Duodenal mucosa (tissue), 2 donors: ENCODE results near the gene ZDHHC14.

ENCODE experiments used
- H3K27ac ChIP-seq: one replicate; pipeline ENCODE4 v1.7.0; 2013; ENCODE audit warnings: low read depth, low read length
- H3K27me3 ChIP-seq, 2 donors: one replicate each; pipeline ENCODE4 v1.7.0; 2013; ENCODE audit warnings: low read length in 2 of 2, control low read depth in 1 of 2; ENCODE audit not compliant: insufficient read depth in 2 of 2, control insufficient read depth in 1 of 2
- H3K36me3 ChIP-seq, 2 donors: one replicate each; pipeline ENCODE4 v1.7.0; 2013; ENCODE audit warnings: low read length in 2 of 2, control low read depth in 1 of 2; ENCODE audit not compliant: insufficient read depth in 2 of 2, control insufficient read depth in 1 of 2
- H3K4me1 ChIP-seq, 2 donors: one replicate each; pipeline ENCODE4 v1.7.0; 2013; ENCODE audit warnings: low read length in 2 of 2, control low read depth in 1 of 2; ENCODE audit not compliant: insufficient read depth in 2 of 2, control insufficient read depth in 1 of 2
- H3K4me3 ChIP-seq, 2 donors: one replicate each; pipeline ENCODE4 v1.7.0; 2013; ENCODE audit warnings: low read length in 2 of 2, low read depth in 1 of 2
- H3K9ac ChIP-seq, 2 donors: one replicate each; pipeline ENCODE4 v1.7.0; 2013; ENCODE audit warnings: low read length in 2 of 2, low read depth in 1 of 2
- H3K9me3 ChIP-seq, 2 donors: one replicate each; pipeline ENCODE4 v1.7.0; 2013; ENCODE audit warnings: low read length in 2 of 2, control low read depth in 1 of 2; ENCODE audit not compliant: control insufficient read depth in 1 of 2

Gene ZDHHC14

DNA sequence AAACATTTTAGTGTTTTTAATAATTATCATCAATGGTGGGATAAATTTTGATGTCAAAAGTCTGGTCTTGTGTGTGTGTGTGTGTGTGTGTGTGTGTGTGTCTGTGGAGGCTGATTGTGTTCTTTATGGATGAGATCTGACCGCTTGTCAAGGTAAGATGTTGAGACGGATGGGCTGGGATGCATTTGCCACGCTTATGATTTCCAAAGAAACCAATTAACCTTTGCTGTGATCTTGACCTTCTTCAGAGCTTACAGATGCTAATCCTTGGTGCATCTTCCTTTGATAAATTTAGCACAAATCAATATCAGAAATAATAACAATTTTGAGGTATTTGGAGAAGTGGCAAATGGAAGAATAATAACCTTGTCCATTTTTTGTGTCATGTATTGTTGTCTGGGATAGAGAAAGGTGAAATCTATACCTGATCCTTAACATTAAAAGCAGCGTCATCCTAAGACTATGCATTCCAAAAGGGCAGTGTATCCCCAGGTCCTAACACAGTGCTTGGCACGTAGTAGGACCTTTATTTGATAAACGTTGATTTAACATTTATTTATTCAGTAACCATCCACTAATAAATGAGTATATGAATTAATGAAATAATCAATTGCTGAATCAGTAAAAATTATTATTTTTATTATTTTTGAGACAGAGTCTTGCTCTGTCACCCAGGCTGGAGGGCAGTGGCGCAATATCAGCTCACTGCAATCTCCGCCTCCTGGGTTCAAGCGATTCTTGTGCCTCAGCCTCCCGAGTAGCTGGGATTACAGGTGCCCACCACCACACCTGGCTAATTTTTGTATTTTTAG, 70.1 kb downstream of the ZDHHC14 start:
- no peak overlapping the region for H3K4me3 ChIP-seq
- no peaks in the 10 kb centered on the region for H3K36me3 ChIP-seq
- H3K9ac ChIP-seq: no peak overlapping the region
- H3K9me3 ChIP-seq: no peaks in the 10 kb centered on the region
- no peaks in the 10 kb centered on the region for H3K27me3 ChIP-seq
- H3K27ac ChIP-seq: no peak overlapping the region
- H3K4me1 ChIP-seq: peaks cover 4 to 8% of the 10 kb centered on the region in 2 donors

DNA sequence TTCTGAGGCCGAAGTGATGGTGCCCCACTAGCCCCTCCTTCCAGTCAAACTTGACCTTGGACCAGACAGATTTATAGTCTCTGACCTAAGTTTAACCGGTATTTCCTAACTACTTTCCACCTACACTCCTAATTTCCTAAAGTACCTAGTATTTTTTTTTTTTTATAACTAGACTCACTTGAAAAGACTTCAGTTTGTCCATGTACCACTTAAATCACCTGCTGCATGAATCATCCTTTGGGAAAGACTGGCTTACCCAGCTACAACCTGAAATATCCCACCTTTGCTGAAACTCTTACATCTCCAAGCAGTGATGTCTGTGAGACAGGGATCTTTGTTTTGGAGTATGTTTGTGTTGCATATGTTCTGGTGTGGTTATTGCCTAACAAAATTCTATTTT, 71.1 kb downstream of the ZDHHC14 start:
- no peaks in the 10 kb centered on the region for H3K9me3 ChIP-seq
- H3K27me3 ChIP-seq: no peaks in the 10 kb centered on the region
- H3K4me1 ChIP-seq: peaks cover 4 to 8% of the 10 kb centered on the region in 2 donors
- H3K9ac ChIP-seq: no peak overlapping the region
- H3K4me3 ChIP-seq: no peak overlapping the region
- no peaks in the 10 kb centered on the region for H3K36me3 ChIP-seq
- H3K27ac ChIP-seq: no peak overlapping the region

DNA sequence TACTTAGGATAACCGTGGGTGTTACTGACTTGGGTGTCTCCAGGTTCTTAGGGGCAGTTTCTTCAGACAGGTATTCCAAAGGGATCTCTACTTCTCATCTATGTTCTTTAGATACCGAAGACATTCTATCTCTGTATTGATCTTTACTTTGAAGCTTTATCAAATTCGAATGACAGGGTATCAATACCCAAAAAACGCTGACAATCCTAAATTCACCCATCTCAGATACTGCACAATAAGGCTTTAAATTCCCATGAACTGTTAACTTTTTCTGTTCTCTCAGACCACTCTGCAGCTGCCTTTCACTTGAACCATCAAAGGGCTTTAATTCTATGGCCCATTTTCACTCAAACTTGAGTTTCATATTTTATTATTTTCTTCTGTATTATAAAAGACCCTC, 72.1 kb downstream of the ZDHHC14 start:
- H3K27ac ChIP-seq: no peak overlapping the region
- no peaks in the 10 kb centered on the region for H3K36me3 ChIP-seq
- H3K4me3 ChIP-seq: no peak overlapping the region
- H3K4me1 ChIP-seq: peaks cover 4 to 8% of the 10 kb centered on the region in 2 donors
- no peaks in the 10 kb centered on the region for H3K27me3 ChIP-seq
- H3K9ac ChIP-seq: no peak overlapping the region
- no peaks in the 10 kb centered on the region for H3K9me3 ChIP-seq

DNA sequence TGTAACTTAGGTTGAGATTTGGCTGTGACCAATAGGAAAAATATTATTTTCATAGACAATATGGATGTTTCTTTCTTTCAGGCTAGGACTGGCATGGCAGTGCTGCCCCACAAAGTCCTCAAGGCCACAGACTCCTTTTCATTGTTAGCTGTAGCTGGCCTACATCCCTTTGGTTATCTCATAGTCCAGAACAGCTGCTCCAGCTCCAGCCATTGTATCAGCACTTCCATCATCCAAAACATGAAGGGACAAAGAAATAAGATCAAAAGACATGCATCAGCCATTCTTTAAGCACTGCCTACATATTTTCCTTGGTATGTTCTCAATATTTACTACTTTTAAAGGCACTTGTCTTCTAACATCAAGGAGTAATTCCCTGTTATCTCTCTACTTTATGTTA, 73.0 kb downstream of the ZDHHC14 start:
- no peak overlapping the region for H3K4me3 ChIP-seq
- peaks cover 4 to 8% of the 10 kb centered on the region in 2 donors for H3K4me1 ChIP-seq
- no peaks in the 10 kb centered on the region for H3K27me3 ChIP-seq
- H3K9me3 ChIP-seq: no peaks in the 10 kb centered on the region
- H3K36me3 ChIP-seq: no peaks in the 10 kb centered on the region
- no peak overlapping the region for H3K27ac ChIP-seq
- no peak overlapping the region for H3K9ac ChIP-seq

DNA sequence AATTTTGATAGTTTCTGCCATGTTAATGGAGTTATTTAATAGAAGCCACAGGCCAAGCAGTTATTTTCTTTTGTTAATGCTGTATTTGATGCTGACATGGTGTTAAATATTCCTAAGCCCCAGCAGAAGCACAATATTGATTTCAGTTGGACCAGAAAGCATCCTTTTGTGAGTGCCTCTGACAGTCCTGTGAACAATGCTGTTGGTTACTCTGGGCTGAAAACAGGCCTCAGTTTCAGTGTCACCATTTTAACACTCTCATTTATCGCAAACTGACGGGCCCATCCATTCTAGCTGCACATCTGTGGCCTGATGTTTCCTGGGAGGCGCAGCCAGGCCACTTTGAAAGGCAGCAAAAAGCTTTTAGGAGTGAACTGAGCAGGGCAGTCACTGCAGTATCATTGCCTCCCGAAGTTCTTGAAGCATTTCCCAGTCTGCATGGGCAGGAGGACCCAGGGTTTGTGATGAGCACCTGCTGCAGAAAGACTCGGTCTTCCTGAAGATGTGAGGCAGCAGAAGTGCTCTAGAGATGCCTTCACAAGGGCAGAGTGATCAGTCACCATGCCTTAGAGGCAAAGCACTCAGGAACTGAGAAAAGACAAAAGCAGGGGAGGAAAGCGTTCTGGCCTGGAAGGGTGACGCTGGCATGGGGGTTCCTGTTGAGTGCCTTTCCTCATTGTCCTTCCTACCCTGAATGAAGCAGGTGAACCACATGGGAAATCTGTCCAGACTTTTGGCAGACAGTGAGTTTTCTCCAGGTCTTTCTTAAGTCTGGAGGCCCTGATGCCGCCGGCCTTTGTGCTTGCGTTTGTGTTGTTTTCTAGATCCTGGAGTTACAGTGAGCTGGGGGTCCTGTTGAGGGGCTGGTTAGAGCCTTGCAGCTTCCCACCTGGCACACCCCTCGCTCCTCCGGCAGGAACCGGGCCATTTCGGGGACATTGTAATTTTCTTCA, 74.0 kb downstream of the ZDHHC14 start:
- H3K9ac ChIP-seq: no peak overlapping the region
- H3K4me1 ChIP-seq: peaks cover 3 to 4% of the 10 kb centered on the region in 2 donors
- no peaks in the 10 kb centered on the region for H3K27me3 ChIP-seq
- no peak overlapping the region for H3K4me3 ChIP-seq
- H3K9me3 ChIP-seq: no peaks in the 10 kb centered on the region
- H3K27ac ChIP-seq: no peak overlapping the region
- no peaks in the 10 kb centered on the region for H3K36me3 ChIP-seq

DNA sequence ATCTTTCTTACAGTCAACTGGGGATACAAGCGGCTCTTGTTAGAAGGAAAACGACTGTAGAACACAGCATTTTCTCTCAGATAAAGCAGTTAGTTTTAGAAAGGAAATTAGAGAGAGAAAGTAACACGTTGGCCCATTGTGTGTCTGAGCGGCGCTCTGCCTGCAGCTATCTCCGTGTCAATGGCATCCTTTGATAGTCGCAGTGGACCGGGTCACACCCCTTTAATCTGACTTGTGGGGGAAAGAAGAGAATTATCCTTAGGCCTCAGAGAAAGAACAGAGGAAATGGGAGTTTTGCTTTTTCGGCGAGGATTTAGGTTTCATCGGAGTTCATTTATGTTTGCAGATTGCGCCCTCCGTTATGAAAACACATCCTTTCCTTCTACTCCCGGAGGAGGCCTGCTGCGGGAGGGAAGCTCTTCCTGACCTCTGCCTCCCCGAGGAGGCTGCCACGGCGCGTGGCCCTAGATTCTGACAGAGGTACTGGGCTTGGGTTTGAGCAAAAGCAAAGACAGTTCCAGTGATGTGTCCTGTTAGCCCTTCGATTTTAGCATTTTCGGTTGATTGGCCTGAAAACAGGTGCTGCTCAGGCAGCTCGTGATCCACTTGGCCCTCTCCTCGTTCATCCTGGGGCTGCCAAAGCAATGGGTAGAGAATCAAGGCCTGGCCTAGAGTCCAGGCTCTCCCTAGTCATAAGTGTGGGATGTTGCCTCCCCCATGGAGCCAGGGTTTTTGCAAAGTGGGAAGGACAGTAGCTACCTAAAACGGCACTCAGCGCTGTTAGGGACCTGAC, 74.9 kb downstream of the ZDHHC14 start:
- H3K27me3 ChIP-seq: no peaks in the 10 kb centered on the region
- no peak overlapping the region for H3K4me3 ChIP-seq
- H3K36me3 ChIP-seq: no peaks in the 10 kb centered on the region
- H3K9ac ChIP-seq: no peak overlapping the region
- H3K4me1 ChIP-seq: peaks cover 5 to 10% of the 10 kb centered on the region in 2 donors
- H3K9me3 ChIP-seq: no peaks in the 10 kb centered on the region
- no peak overlapping the region for H3K27ac ChIP-seq

DNA sequence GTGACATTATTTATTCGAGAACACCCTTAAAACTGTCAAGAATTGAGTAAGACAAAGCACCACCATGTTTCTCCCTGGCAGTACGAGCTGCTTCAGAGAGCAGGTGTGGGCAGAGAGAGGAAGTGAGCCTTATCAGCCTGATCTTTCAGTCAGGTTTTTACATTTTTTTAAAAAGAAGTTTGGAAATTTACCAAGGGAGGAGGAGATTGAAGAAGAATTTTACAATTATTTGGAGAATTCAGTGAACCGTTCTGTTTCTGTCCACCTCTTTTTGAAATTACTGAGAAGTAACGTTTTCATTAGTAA, 75.5 kb downstream of the ZDHHC14 start:
- no peaks in the 10 kb centered on the region for H3K27me3 ChIP-seq
- H3K36me3 ChIP-seq: no peaks in the 10 kb centered on the region
- H3K9me3 ChIP-seq: no peaks in the 10 kb centered on the region
- no peak overlapping the region for H3K9ac ChIP-seq
- peaks cover 10 to 11% of the 10 kb centered on the region in 2 donors for H3K4me1 ChIP-seq
- H3K27ac ChIP-seq: no peak overlapping the region
- no peak overlapping the region for H3K4me3 ChIP-seq

DNA sequence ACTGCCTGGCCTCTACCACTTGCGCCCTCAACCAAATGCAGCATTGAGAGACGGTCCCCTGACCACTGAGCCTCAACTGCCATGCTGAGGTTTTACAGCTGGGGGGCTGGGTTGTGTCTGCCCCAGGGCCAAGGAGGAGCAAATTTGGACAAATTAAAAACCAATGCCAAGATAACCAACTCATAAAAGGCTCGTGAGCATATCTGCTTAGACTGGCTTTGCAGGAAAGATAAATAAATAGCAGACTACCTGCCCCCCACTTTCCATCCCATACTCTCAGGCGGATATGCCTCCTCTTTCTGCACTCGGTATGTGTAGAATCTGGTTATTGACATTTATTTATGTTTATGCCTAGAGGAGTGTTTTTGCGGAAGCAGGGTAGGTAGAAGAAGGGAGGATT, 76.8 kb downstream of the ZDHHC14 start:
- H3K9ac ChIP-seq: no peak overlapping the region
- no peaks in the 10 kb centered on the region for H3K36me3 ChIP-seq
- no peak overlapping the region for H3K27ac ChIP-seq
- H3K9me3 ChIP-seq: no peaks in the 10 kb centered on the region
- H3K4me1 ChIP-seq: peaks cover 7 to 12% of the 10 kb centered on the region in 2 donors
- no peak overlapping the region for H3K4me3 ChIP-seq
- no peaks in the 10 kb centered on the region for H3K27me3 ChIP-seq

DNA sequence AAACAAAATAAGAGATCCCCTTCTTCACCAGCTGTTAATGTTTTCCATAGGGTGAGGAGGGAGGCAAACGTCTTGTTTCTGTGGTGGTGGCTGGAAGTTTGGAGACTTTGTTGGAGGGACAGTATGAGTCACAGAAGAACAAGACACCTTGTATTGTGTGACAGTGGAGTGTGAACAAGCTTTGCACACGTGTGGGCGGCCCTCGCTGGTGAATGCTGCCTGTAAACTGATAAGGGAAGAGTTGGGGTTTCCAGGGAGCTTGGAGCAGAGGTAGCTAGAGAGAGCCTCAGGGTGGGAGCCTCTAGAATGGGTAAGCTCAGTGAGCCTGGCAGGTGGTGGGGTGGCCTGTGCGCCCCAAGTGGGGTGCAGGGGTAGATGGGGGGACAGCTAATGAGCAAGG, 78.3 kb downstream of the ZDHHC14 start:
- Histone ChIP-seq H3K27me3 (no peaks in the 10 kb centered on the region), H3K9me3 (no peaks in the 10 kb centered on the region), H3K27ac (no peak overlapping the region)

More for the DNA sequence above, 78.3 kb downstream of the ZDHHC14 start:
- no peaks in the 10 kb centered on the region for H3K36me3 ChIP-seq
- H3K9ac ChIP-seq: no peak overlapping the region
- no peak overlapping the region for H3K4me3 ChIP-seq
- peaks cover 7 to 12% of the 10 kb centered on the region in 2 donors for H3K4me1 ChIP-seq
